ENCODE data around the gene ZDHHC24.

DNA sequence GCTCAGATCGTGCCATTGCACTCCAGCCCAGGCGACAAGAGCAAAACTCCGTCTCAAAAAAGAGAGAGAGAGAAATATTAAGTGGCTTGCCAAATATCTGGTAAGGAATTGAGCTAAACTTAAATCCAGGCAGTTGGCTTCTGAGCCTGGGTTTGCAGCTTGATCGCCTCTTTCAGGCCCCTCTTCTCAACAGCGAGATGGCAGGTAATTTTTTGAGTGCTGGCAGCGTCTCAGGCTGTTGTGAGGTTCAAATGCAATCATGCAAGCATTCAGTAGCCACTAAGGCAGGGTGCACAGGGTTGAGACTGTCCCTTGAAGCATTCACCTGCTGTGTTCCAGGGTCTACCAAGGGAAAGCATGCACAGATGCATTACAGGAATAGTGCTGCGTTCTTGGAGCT, 23.2 kb upstream of the ZDHHC24 start:
- TF ChIP-seq, protein P1, sequence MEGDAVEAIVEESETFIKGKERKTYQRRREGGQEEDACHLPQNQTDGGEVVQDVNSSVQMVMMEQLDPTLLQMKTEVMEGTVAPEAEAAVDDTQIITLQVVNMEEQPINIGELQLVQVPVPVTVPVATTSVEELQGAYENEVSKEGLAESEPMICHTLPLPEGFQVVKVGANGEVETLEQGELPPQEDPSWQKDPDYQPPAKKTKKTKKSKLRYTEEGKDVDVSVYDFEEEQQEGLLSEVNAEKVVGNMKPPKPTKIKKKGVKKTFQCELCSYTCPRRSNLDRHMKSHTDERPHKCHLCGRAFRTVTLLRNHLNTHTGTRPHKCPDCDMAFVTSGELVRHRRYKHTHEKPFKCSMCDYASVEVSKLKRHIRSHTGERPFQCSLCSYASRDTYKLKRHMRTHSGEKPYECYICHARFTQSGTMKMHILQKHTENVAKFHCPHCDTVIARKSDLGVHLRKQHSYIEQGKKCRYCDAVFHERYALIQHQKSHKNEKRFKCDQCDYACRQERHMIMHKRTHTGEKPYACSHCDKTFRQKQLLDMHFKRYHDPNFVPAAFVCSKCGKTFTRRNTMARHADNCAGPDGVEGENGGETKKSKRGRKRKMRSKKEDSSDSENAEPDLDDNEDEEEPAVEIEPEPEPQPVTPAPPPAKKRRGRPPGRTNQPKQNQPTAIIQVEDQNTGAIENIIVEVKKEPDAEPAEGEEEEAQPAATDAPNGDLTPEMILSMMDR (IDR thresholded peaks at IDR 0.05), result no peak
- no peak for TF ChIP-seq POLR2A (IDR thresholded peaks at IDR 0.05)

Measured in right lobe of liver (tissue), 4 donors.